Esophagus muscularis mucosa (tissue), 3 donors: ENCODE results near the gene CNTN5.

ENCODE experiments used
- POLR2A ChIP-seq: fragments of 450-650 bp; IDR thresholded peaks from one replicate; pipeline ENCODE4 v1.6.1; 2017; ENCODE audit warnings: antibody characterized with exemption, moderate library complexity, mild to moderate bottlenecking, low read depth
- POLR2AphosphoS5 ChIP-seq, 2 donors: sonication (generic); formaldehyde crosslinking; IDR thresholded peaks; one replicate each; pipeline ENCODE4 v1.6.1; 2017; ENCODE audit warnings: antibody characterized with exemption in 2 of 2
- TF ChIP-seq, protein P1 (sequence below), 3 experiments: fragments of 200-600 bp in 2 of 3; fragments of 450-650 bp in 1 of 3; sonication (generic) in 2 of 3; IDR thresholded peaks; one replicate each; pipeline ENCODE4 v1.5.1; 2017 to 2019; ENCODE audit warnings: antibody characterized with exemption in 3 of 3, mild to moderate bottlenecking in 2 of 3, moderate library complexity in 1 of 3

DNA sequence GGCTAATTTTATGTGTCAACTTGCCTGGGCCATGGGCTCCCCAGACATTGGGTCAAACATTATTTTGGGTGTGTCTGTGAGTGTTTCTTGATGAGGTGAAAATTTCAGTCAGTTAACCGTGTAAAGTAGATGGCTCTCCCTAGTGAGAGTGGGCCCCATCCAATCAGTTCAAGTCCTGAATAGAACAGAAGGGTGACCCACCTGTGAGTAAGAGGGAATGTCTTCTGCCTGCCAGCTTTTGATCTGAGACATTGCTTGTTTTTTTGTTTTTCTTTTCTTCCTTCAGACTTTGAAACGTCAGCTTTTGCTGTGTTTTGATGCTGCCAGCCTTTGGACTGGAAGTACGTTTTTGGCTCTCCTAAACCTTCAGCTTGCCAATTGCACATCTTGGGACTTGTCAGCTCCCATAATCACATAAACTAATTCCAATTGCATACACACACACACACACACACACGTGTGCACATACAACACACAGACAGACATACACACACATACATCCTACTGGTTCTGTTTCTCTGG is 300.1 kb downstream of the CNTN5 start:
- TF ChIP-seq, protein P1, sequence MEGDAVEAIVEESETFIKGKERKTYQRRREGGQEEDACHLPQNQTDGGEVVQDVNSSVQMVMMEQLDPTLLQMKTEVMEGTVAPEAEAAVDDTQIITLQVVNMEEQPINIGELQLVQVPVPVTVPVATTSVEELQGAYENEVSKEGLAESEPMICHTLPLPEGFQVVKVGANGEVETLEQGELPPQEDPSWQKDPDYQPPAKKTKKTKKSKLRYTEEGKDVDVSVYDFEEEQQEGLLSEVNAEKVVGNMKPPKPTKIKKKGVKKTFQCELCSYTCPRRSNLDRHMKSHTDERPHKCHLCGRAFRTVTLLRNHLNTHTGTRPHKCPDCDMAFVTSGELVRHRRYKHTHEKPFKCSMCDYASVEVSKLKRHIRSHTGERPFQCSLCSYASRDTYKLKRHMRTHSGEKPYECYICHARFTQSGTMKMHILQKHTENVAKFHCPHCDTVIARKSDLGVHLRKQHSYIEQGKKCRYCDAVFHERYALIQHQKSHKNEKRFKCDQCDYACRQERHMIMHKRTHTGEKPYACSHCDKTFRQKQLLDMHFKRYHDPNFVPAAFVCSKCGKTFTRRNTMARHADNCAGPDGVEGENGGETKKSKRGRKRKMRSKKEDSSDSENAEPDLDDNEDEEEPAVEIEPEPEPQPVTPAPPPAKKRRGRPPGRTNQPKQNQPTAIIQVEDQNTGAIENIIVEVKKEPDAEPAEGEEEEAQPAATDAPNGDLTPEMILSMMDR (IDR thresholded peaks at IDR 0.05), result no peak
- TF ChIP-seq POLR2A, result no peak
- TF ChIP-seq POLR2AphosphoS5 (IDR thresholded peaks at IDR 0.05), result no peak
